ENCODE results near the gene LKAAEAR1. TPM values are rescaled to one million over a fixed set of nuclear protein-coding genes. Genes with fewer than 3 reads are reported as not detected.
A peak's percentile ranks its signal among the peaks of the same experiment; 100 is the strongest.

Gene LKAAEAR1
- total and polyA plus RNA-seq, 2 of the 13 experiments (the other 11 are each of a cell fraction or from before 2014, with no cell fraction given): not detected

GRCh38 chr20:64062596-64063388, 21.4 kb downstream of the LKAAEAR1 start, which contains the start of gene TCEA2 (continued):
- TF ChIP-seq ZNF318 (CRISPR knock-in tag; IDR thresholded peaks at IDR 0.05) (peak; percentile 55; the same call in 1 of the 2 replicates), CEBPZ (IDR thresholded peaks at IDR 0.05; ENCODE audit: low read length) (no peak), ZNF329 (CRISPR knock-in tag; IDR thresholded peaks at IDR 0.05; ENCODE audit: low read depth) (no peak), NFKB2 (CRISPR knock-in tag; IDR thresholded peaks at IDR 0.05; ENCODE audit: borderline replicate concordance) (peak; percentile 83; the same call in 1 of the 2 replicates), ZBTB7A (CRISPR knock-in tag; IDR thresholded peaks at IDR 0.05) (peak; percentile 70), ZNF451 (CRISPR knock-in tag; IDR thresholded peaks at IDR 0.05) (peak; percentile 67; the same call in 1 of the 2 replicates), NCOA1 (CRISPR knock-in tag; IDR thresholded peaks at IDR 0.05) (peak; percentile 85), ZBTB34 (CRISPR knock-in tag; IDR thresholded peaks at IDR 0.05) (no peak), HIVEP1 (CRISPR knock-in tag; IDR thresholded peaks at IDR 0.05) (peak; percentile 95)

Data from HepG2 (cell line).